Neural cell (in vitro differentiated cells): ENCODE measurements around the gene PROK1. TPM values are rescaled to one million over a fixed set of nuclear protein-coding genes. Genes with fewer than 3 reads are reported as not detected.

Source experiments
- H2AFZ ChIP-seq: fragments of 200-600, 300-800 bp; sonication (generic), shearing (Covaris generic); 2 replicates; pipeline ENCODE4 v1.6.0; 2014; ENCODE audit warnings: low read depth, mild to moderate bottlenecking, antibody characterized with exemption, low read length, moderate library complexity
- H3F3A ChIP-seq: fragments of 200-600 bp; shearing (Covaris generic); 2 replicates; pipeline ENCODE4 v1.6.1; 2016; ENCODE audit warnings: mild to moderate bottlenecking, moderate library complexity, mixed read lengths, antibody characterized with exemption, low read length; ENCODE audit not compliant: insufficient read depth, poor library complexity, severe bottlenecking
- H3K27ac ChIP-seq: fragments of 200-600, 300-800 bp; sonication (generic), shearing (Covaris generic); 2 replicates; pipeline ENCODE4 v1.5.1; 2014; ENCODE audit warnings: mild to moderate bottlenecking, low read length, moderate library complexity
- H3K27me3 ChIP-seq: fragments of 300-800, 200-600 bp; sonication (generic), shearing (Covaris generic); 2 replicates; pipeline ENCODE4 v1.6.0; 2014; ENCODE audit warnings: mild to moderate bottlenecking, low read depth, low read length, moderate library complexity; ENCODE audit not compliant: insufficient read depth
- H3K36me3 ChIP-seq: fragments of 300-800, 200-600 bp; sonication (generic), shearing (Covaris generic); 2 replicates; pipeline ENCODE4 v1.5.1; 2014; ENCODE audit warnings: mild to moderate bottlenecking, antibody characterized with exemption, low read length, moderate library complexity; ENCODE audit not compliant: insufficient read depth
- H3K4me2 ChIP-seq: fragments of 300-800, 200-600 bp; sonication (generic), shearing (Covaris generic); 2 replicates; pipeline ENCODE4 v1.6.0; 2014; ENCODE audit warnings: mild to moderate bottlenecking, low read length
- H3K4me3 ChIP-seq: fragments of 300-800, 200-600 bp; sonication (generic), shearing (Covaris generic); 2 replicates; pipeline ENCODE4 v1.5.1; 2014; ENCODE audit warnings: mild to moderate bottlenecking, low read length, moderate library complexity
- H3K79me2 ChIP-seq: fragments of 200-600 bp; shearing (Covaris generic); replicated peaks from 2 replicates; pipeline ENCODE4 v1.6.0; 2014; ENCODE audit warnings: mild to moderate bottlenecking, low read length, moderate library complexity; ENCODE audit not compliant: insufficient read depth
- H3K9ac ChIP-seq: fragments of 300-800, 200-600 bp; sonication (generic), shearing (Covaris generic); 2 replicates; pipeline ENCODE4 v1.6.1; 2016; ENCODE audit warnings: mild to moderate bottlenecking, low read length, mixed read lengths
- H3K9me2 ChIP-seq: fragments of 200-600 bp; shearing (Covaris generic); 2 replicates; pipeline ENCODE4 v1.6.1; 2016; ENCODE audit warnings: mild to moderate bottlenecking, low read length, mixed read lengths; ENCODE audit not compliant: insufficient read depth
- H3K9me3 ChIP-seq: fragments of 200-600, 300-800 bp; sonication (generic), shearing (Covaris generic); 2 replicates; pipeline ENCODE4 v1.6.1; 2016; ENCODE audit warnings: mild to moderate bottlenecking, mixed run types, low read length, moderate library complexity, mixed read lengths
- H4K20me1 ChIP-seq: fragments of 200-600 bp; shearing (Covaris generic); 2 replicates; pipeline ENCODE4 v1.6.1; 2016; ENCODE audit warnings: mild to moderate bottlenecking, mixed run types; ENCODE audit not compliant: insufficient read depth
- EP300 ChIP-seq: fragments of 450-650 bp; conservative IDR thresholded peaks from 2 replicates; pipeline ENCODE4 v1.6.1; 2014; ENCODE audit warnings: antibody characterized with exemption, mild to moderate bottlenecking, moderate library complexity; ENCODE audit not compliant: poor library complexity, severe bottlenecking
- POLR2AphosphoS5 ChIP-seq: IDR thresholded peaks from 2 replicates; pipeline ENCODE4 v1.6.1; 2012
- TAF1 ChIP-seq: IDR thresholded peaks from 2 replicates; pipeline ENCODE4 v1.6.1; 2012; ENCODE audit warnings: low read depth
- polyA plus RNA-seq: library from polyadenylated mRNA; depleted of rRNA; stranded (reverse); fragments of >200 nt; gene quantifications from 2 replicates; pipeline ENCODE4 v1.2.3, GENCODE V29; 2014

The PROK1 gene
- polyA plus RNA-seq, 1 donor from 2014 or later: 0.54 TPM

DNA sequence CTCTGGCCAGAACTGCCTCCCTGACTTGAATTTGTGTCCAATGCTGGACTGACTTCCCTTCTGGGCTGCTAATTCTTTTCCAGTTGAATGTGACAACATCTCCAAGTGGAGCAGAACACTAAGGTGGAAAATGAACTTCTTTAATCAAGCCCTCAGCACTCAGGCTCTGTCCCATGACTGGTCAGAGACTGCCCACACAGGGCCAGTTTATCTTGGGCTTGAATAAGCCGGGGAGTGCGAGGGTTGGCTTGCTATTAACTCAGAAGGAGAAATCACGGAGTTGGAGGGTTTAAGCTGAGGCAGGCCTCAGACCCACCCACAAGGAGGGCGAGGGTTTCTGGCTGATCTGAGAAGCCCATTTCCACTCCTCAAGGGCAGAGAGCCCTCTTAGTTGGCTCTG lies 55.6 kb downstream of the PROK1 start:
- no peak for TF ChIP-seq EP300
- no peak for TF ChIP-seq TAF1
- no peak for TF ChIP-seq POLR2AphosphoS5
- Histone ChIP-seq H3K27ac (no peak overlapping the region), H3K9ac (no peak overlapping the region), H3K9me2 (no peaks in the 10 kb centered on the region), H3F3A (no peaks in the 10 kb centered on the region), H3K27me3 (no peaks in the 10 kb centered on the region), H3K4me3 (no peak overlapping the region), H3K9me3 (no peaks in the 10 kb centered on the region), H3K4me2 (no peak overlapping the region), H2AFZ (no peak overlapping the region), H4K20me1 (no peaks in the 10 kb centered on the region), H3K36me3 (no peaks in the 10 kb centered on the region), H3K79me2 (no peaks in the 10 kb centered on the region)

Other genes with a start within 250 kb of the PROK1 start
- 0.52 and 0.57 TPM in 2 replicates for gene KCNC4, start 240.8 kb upstream of the PROK1 start, polyA plus RNA-seq
- gene RBM15, start 111.8 kb upstream of the PROK1 start, polyA plus RNA-seq: 8.1 and 9.0 TPM in 2 replicates
- 0.50 and 1.2 TPM in 2 replicates for gene SLC16A4, start 60.1 kb upstream of the PROK1 start, polyA plus RNA-seq
- gene LAMTOR5, start 43.5 kb upstream of the PROK1 start, polyA plus RNA-seq: 102 and 111 TPM in 2 replicates
- gene KCNA10, start 68.0 kb downstream of the PROK1 start, polyA plus RNA-seq: not detected in 2 replicates
- 3.4 and 4.0 TPM in 2 replicates for gene KCNA2, start 155.2 kb downstream of the PROK1 start, polyA plus RNA-seq
- gene KCNA3, start 223.8 kb downstream of the PROK1 start, polyA plus RNA-seq: 5.4 and 5.6 TPM in 2 replicates